GM12892 (cell line): ENCODE measurements around the gene CHPT1.

Experiments used
- POLR2A ChIP-seq: IDR thresholded peaks from 2 replicates; pipeline ENCODE4 v1.6.1; 2011; ENCODE audit warnings: low read depth, low read length, control low read depth
- POLR2AphosphoS5 ChIP-seq: IDR thresholded peaks from 2 replicates; pipeline ENCODE4 v1.6.1; 2011; ENCODE audit warnings: low read depth, low read length, control low read depth
- TAF1 ChIP-seq: IDR thresholded peaks from 2 replicates; pipeline ENCODE4 v1.6.1; 2011; ENCODE audit warnings: low read depth, mild to moderate bottlenecking, control low read depth, low read length, borderline replicate concordance

DNA sequence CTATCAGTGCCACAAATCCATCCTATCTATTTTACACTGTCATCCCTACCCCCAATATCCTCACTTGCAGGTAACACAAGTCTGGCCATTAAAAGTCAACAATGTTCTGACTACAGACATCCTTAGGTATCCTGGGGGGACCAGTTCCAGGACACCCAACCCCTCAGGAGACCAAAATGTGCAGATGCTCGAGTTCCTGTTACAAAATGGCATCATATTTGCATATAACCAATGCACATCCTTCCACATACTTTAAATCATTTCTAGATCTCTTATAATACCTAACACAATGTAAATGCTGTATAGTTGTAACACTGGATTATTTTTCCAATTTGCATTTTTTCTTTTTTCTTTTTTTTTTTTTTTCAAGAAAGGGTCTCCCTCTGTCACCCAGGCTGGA, 34.9 kb downstream of the CHPT1 start:
- TF ChIP-seq POLR2A, result no peak
- TF ChIP-seq POLR2AphosphoS5, result no peak
- TF ChIP-seq TAF1, result no peak
